Hepatocyte (in vitro differentiated cells): ENCODE measurements around the gene SMPDL3B.

Experiments used
- EZH2 ChIP-seq: fragments of 200-600 bp; sonication (generic); IDR thresholded peaks from 2 replicates; pipeline ENCODE4 v1.6.1; 2016; ENCODE audit warnings: antibody characterized with exemption, mild to moderate bottlenecking, borderline replicate concordance
- EZH2phosphoT487 ChIP-seq: fragments of 200-600 bp; sonication (generic); IDR thresholded peaks from one replicate; pipeline ENCODE4 v1.6.1; 2018; ENCODE audit warnings: antibody characterized with exemption, mild to moderate bottlenecking, low read depth, moderate library complexity; ENCODE audit not compliant: unreplicated experiment, severe bottlenecking
- TF ChIP-seq, protein P1 (sequence below): fragments of 200-600 bp; sonication (generic); IDR thresholded peaks from 2 replicates; pipeline ENCODE4 v1.5.1; 2016; ENCODE audit warnings: antibody characterized with exemption, mild to moderate bottlenecking; ENCODE audit not compliant: poor library complexity

DNA sequence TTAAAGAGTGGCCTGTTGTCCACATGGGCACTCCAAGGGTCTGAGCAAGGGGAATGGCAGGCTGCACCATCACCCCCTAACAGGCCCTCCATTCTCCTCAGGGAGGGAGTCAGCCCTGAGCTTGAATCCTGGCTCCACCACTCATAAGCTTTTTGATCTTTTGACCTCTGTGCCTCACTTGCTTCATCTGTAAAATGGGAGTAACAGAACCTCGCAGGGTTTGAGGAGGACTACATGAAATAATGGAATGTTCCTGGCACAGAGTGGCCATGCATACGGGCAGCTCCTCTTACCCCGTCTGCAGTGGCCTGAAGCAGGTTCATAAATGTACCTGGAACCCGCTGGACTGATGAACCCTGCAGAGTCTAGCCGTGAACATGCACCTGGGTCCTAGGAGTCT, 22.9 kb downstream of the SMPDL3B start:
- TF ChIP-seq, protein P1, sequence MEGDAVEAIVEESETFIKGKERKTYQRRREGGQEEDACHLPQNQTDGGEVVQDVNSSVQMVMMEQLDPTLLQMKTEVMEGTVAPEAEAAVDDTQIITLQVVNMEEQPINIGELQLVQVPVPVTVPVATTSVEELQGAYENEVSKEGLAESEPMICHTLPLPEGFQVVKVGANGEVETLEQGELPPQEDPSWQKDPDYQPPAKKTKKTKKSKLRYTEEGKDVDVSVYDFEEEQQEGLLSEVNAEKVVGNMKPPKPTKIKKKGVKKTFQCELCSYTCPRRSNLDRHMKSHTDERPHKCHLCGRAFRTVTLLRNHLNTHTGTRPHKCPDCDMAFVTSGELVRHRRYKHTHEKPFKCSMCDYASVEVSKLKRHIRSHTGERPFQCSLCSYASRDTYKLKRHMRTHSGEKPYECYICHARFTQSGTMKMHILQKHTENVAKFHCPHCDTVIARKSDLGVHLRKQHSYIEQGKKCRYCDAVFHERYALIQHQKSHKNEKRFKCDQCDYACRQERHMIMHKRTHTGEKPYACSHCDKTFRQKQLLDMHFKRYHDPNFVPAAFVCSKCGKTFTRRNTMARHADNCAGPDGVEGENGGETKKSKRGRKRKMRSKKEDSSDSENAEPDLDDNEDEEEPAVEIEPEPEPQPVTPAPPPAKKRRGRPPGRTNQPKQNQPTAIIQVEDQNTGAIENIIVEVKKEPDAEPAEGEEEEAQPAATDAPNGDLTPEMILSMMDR: no peak
- no peak for TF ChIP-seq EZH2
- TF ChIP-seq EZH2phosphoT487: no peak
